IPS-18c (cell line): ENCODE measurements around the gene SLC35D1.
"Not testable (repeated sequence)": the region's sequence is repeated elsewhere in the genome, so short reads cannot be mapped to it uniquely, and the experiment has no call there.

ENCODE experiments used
- H3K4me3 ChIP-seq: 2 replicates; pipeline ENCODE4 v1.7.0; 2013; ENCODE audit warnings: low read depth, mild to moderate bottlenecking, low read length, moderate library complexity; ENCODE audit not compliant: insufficient read depth
- H3K9me3 ChIP-seq: one replicate; pipeline ENCODE4 v1.6.1; 2013; ENCODE audit warnings: mild to moderate bottlenecking, low read length, moderate library complexity; ENCODE audit not compliant: control insufficient read depth, insufficient read depth

SLC35D1 gene

DNA sequence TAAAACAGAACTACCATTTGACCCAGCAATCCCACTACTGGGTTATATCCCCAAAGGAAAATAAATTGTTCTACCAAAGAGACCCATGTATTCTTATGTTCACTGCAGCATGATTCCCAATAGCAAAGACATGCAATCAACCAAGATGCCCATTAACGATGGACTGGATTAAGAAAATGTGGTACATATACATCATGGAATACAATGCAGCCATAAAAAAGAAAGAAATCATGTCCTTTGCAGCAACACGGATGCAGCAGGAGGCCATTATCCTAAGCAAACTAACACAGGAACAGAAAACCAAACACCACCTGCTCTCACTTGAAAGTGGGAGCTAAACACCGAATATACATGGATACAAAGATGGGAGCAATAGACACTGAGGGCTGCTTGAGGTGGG lies 44.2 kb downstream of the SLC35D1 start:
- H3K4me3 ChIP-seq, result no peak overlapping the region
- no peaks in the 10 kb centered on the region for H3K9me3 ChIP-seq

DNA sequence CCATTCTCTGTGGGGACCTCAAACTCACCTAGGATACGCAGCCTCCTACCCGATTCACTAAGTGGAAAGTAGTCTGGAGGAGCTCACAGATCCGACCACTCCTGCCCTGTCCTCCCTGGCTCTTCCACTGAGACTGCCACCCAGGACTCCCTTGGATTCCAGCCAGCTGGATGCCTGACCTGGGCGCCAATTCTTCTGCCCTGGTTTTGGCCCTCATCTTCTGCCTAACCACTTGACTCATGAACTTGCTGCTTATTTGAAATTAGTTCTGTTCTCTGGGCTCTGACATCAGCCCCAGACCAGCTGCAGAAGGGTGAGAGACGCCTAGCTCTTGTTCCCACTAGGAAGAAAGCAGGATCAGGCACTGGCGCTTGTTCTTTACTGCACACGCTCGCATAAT lies 48.9 kb downstream of the SLC35D1 start:
- Histone ChIP-seq H3K4me3 (no peak overlapping the region), H3K9me3 (no peaks in the 10 kb centered on the region)

DNA sequence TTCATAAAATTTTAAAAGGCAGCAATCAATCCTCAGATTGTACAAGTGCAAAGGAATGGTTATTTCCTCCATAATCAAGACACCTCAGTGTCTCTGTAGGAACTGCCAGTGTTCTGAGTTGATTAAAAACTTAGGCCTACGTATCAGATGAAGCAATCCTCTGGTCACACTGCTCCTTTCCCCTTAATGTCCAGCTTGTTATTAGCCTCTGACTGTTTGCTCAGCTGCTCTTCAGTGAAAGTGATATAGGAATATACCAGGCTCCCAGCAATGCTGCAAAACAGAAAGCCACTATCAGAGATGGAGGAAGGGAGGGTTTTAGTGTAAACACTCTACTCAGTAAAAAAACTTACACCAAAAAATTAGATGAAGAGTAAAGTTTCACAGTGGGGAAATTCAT lies 49.8 kb downstream of the SLC35D1 start:
- H3K4me3 ChIP-seq, result no peak overlapping the region
- H3K9me3 ChIP-seq, result no peaks in the 10 kb centered on the region

DNA sequence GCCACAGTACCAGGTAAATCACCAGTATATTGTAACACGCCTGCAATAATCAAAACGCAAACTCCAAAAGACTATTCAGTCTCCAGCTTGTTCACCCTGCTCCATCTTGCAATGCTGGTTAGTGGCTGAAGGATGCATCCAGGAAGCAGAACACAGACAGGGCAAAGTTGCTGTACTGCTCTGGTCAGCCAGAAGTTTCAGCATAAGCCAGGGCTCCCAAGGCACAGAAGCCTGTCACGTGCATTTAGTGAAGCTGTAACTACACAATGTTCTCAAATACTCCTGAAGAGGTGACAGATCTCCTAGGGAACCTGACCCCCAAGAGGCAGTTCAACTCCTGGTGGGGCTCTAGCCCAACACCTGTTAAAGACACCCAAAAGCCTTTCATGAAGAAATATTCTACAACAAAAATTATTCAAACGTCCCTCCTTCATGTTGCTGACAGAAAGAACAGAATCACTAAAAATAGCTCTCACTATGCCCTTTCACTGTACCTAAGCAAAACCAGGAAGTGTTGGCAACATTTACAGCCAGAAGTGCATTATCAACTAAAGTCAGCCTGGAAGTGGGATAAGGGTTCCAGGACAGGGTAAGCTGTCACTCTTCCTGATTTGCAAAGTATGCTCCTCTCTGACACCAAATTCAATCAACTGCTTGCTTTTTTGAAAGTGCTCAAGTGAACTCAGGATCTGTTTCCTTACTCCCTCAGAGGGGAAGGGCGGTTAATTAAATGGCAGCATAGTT lies 52.1 kb downstream of the SLC35D1 start:
- Histone ChIP-seq H3K9me3 (no peaks in the 10 kb centered on the region), H3K4me3 (no peak overlapping the region)

DNA sequence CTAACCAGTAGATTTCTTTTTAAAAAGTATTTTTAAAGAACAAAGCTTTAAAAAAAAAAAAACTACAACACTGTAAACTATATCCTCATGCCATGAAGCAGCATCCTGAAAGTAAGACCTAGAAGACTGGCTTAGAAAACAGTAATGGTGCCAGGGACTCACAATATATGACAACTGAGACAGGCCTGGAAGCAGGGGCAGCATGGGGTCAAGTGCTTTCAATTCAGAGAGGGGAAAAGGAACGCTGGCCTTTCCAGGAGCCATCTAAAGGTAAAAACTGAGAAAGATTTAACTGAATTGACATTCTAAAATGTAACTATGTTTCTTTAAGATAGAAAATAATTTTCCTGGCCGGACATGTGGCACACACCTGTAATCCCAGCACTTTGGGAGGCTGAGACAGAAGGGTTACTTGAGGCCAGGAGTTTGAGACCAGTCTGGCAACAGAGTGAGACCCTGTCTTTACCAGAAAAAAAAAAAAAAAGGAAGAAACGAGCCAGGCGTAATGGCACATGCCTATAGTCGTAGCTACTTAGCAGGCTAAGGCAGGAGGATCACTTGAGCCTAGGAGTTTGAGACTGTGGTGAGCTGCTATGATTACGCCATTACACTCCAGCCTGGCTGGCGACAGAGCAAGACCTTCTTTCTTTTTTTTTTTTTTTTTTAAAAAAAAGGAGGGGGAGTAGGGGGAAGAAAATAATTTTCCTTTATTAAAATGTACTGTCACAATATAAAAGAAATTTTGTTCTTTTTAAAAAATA lies 54.1 kb downstream of the SLC35D1 start:
- no peak overlapping the region for H3K4me3 ChIP-seq
- H3K9me3 ChIP-seq, result no peaks in the 10 kb centered on the region

DNA sequence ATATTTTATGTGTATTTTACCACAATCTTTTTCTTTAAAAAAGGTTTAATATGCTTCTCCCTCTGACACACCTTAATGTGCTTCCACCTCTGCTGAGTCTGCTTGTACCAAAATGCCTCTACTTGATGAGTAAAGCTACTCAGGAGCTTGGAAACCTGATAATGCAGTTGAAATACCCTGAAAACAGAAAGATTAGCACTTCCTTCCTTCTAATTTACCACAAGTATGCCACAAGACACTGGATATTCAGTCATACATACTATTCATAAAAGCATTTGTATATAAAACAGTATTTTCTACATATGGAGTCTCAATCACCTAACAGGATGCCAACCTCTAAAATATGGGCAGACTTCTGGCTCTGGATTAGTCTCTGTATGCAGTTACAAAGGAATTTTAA lies 55.0 kb downstream of the SLC35D1 start:
- H3K4me3 ChIP-seq, result no peak overlapping the region

DNA sequence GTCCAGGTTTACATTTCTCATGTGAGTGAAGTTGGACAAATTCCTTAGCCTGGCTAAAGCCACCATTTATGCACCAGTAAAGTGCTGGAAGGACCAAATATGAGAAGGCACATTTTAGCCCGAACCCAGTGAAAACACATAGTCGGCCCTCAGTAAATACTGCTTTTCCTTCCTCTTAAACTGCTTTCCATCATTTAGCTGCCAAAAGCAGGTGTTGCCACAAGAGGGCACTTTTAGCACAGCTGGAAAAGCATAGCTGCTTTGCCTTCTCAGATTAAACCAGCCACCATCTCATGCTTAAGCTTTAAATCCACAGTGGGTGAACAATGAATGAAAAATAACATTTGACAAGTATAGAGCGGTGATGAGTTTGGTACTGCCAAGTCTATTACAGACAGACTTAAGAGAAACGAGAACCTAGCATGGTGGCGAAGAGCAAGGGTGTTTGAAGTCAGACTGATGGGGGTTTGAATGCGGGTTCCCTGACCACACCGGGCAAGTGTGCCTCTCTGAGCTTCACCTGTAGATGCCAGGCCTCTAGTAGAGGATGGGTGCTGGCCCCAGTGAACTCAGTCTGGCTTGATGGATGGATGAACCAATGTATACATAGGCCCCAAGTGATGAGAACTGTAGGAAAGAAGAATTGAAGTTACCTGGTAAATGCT lies 57.8 kb downstream of the SLC35D1 start:
- H3K9me3 ChIP-seq, result no peaks in the 10 kb centered on the region
- H3K4me3 ChIP-seq, result no peak overlapping the region

More for the DNA sequence above, 55.0 kb downstream of the SLC35D1 start:
- H3K9me3 ChIP-seq, result no peaks in the 10 kb centered on the region

DNA sequence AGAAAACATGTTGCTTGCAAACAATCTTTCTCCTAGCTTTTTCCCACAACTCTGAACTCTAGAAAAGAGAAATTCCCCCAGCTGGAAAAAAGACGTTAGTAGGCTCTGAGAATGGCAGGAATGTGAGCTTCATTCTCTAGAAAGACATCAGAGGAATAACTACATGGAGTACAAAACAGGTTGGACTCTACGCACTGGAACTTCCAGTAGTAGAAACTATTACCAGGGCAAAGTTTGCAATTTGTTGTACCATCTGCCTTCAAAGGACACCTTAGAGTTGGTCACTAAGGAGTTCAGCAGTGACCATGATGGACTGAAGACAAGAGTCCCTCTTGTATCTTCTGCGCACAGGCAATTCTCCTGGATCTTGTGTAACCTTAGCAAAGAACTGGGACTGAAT lies 60.9 kb downstream of the SLC35D1 start:
- H3K4me3 ChIP-seq, result no peak overlapping the region

DNA sequence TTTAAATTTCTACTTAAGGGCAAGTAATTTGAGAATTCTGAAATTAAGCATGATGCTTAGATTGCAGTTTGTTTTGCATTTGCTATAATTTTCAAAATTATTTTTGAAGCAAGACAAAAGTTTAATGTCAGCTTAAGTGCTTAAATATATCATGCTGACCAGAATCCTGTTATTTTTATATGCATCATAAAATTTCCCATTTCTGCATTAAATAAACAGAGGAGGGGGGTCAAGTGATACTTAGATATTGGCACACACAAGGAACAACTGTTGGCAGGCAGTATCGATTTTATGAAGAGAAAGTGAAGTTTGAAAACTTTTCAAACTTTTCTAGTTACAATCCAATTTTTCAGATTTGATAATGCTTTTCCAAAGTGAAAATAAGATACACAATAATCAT lies 68.1 kb downstream of the SLC35D1 start:
- Histone ChIP-seq H3K4me3 (no peak overlapping the region), H3K9me3 (no peaks in the 10 kb centered on the region)

More for the DNA sequence above, 60.9 kb downstream of the SLC35D1 start:
- H3K9me3 ChIP-seq, result no peaks in the 10 kb centered on the region

DNA sequence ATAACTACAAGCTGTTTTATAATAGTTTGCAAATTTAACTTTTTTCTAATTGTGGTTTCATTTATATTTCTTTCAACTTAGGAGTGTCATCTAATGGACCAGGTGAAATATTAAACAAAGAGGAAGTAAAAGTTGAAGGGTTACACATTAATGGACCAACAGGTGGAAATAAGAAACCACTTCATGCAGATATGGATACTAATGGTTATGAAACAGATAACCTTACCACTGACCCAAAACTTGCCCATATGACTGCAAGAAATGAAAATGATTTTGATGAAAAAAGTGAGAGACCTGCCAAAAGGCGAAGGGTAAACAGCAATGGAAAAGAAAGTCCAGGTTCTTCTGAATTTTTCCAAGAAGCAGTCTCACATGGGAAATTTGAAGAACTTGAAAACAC lies 69.5 kb downstream of the SLC35D1 start:
- Histone ChIP-seq H3K9me3 (no peaks in the 10 kb centered on the region), H3K4me3 (no peak overlapping the region)

DNA sequence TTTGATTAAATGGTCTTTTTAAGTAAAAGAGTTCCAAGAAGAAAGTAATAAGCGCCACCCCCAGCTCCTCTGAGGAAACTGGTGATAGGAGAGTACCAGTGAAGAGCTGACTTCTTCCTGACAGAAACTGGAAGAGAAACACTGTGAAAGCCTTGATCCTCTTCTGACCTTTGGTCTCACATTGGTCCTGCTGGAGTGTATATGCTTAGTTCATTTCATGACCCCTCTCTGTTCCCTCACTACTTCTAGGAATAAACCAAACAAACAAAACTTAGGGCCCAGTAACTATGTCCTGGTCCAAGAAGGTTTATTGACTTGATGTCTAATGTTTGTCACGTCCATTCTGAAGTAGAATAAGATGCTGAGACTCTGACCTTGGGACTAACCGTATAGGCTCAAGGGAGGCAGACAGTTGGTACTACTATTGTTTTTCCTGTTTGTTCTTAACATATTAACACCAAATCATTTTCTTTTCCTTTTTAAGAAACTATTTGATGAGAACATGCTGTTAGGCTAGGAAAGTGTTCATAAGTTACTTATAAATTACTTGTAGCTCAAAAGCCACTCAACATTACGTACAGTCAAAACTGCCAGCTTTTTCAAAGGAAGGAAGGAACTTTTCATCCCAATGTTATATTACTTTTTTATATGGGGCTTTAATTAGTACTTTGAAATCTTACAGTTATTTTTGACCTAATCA lies 71.2 kb downstream of the SLC35D1 start:
- no peaks in the 10 kb centered on the region for H3K9me3 ChIP-seq
- no peak overlapping the region for H3K4me3 ChIP-seq

DNA sequence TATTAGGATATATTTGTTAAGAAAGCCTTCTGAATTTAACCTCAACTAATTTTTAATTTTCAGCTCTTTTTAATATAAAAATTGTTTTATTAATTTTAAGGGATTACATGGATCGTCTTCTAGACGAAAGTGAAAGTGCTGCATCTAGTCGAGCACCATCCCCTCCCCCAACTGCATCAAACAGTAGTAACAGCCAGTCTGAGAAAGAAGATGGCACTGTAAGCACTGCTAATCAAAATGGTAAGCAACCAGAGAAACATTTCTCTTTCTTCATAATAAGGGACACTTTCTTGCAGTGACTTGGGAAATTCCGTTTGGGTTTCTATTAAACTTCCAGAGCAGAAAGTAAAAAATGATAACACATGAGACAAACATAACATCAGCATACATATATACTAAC lies 72.3 kb downstream of the SLC35D1 start:
- H3K9me3 ChIP-seq, result no peaks in the 10 kb centered on the region
- no peak overlapping the region for H3K4me3 ChIP-seq

DNA sequence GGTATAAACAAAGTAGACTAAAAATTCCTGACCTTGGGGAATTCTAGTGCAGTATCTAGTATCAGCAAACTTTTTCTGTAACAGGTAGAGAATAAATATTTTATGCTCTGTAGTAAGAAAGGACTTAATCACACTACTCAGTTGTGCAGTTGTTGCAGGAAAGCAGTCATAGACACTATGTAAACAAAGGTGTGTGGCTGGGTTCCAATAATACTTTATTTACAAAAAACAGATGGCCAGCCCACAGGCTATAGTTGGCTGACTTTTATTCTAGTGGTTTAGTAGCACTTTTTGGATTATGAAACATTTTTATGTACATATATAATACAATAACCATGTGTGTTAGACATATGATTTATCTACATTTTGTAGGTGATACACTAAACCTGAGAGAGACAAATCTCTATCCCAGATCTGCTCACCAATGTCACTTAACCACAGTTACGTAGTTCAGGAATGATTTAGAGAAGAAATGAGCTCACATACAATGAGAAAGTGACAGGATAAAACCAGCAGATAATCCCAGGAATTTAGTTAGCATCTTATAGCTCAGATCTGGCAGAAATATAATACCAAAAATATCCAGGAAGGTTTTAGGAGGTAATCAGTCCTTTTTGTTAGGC lies 73.1 kb downstream of the SLC35D1 start:
- H3K4me3 ChIP-seq, result no peak overlapping the region
- no peaks in the 10 kb centered on the region for H3K9me3 ChIP-seq

DNA sequence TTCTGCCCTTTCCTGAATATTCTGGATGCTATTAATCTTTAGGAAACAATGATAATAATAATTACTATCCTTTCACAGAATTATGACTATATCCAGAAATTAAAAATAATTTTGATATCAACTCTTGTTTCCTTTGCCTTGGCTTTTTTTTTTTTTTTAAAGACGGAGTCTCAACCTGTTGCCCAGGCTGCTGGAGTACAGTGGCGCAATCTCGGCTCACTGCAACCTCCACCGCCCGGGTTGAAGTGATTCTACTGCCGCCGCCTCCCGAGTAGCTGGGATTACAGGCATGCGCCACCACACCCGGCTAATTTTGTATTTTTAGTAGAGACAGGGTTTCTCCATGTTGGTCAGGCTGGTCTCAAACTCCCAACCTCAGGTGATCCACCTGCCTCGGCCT lies 74.3 kb downstream of the SLC35D1 start:
- not testable (repeated sequence) for H3K9me3 ChIP-seq, H3K4me3 ChIP-seq

DNA sequence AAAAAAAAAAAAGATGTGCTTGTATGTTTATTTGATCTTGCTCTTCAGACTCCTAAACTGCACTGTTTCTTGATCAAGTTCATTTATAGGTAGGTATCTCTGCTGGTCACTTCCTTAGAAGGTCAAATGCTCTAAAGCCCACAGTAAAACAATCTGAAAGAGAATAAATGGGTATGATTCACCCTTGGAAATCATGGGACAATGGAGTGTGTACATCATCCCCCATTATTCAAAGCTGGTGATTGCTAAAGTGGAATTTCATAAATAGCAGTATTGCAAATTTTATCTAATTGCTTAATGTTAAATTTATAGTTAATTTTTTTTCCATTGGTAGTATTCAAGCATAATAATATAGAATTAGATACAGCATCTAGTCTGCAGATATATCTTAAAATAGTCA lies 75.7 kb downstream of the SLC35D1 start:
- no peaks in the 10 kb centered on the region for H3K9me3 ChIP-seq
- H3K4me3 ChIP-seq, result no peak overlapping the region

DNA sequence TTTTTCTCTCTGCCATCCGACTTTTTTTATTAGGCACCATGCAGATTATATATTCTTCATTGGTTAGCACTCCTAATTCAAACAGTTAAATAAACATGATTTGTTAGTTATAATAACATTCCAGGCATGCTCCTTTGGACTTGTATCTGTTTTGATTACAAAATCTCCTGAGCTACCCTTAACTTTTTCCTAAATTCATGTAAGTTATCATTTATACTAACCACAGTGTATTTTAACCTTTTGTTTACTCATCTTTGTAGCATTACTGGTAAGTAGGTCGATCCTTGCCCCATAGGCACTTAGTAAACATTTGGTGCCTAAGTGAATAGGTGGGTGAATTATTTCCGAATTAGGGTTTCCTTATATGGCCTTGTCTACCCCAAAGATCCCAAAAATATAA lies 85.4 kb downstream of the SLC35D1 start:
- Histone ChIP-seq H3K9me3 (no peaks in the 10 kb centered on the region), H3K4me3 (no peak overlapping the region)

DNA sequence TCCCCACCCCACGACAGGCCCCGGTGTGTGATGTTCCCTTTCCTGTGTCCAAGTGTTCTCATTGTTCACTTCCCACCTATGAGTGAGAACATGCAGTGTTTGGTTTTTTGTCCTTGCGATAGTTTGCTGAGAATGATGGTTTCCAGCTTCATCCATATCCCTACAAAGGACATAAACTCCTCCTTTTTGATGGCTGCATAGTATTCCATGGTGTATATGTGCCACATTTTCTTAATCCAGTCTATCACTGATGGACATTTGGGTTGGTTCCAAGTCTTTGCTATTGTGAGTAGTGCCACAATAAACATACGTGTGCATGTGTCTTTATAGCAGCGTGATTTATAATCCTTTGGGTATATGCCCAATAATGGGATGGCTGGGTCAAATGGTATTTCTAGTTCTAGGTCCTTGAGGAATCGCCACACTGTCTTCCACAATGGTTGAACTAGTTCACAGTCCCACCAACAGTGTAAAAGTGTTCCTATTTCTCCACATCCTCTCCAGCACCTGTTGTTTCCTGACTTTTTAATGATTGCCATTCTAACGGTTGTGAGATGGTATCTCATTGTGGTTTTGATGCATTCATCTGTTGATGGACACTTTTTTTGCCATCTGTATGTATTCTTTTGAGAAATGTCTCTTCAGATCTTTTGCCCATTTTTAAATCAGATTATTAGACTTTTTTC lies 87.6 kb downstream of the SLC35D1 start:
- H3K9me3 ChIP-seq, H3K4me3 ChIP-seq: not testable (repeated sequence)
